HG03025 (cell line): ENCODE results near the gene SMAD5.

Source experiments
- ATAC-seq: cut with Tn5 transposase; IDR thresholded peaks from one replicate; pipeline ENCODE4 v1.9.1; 2021; ENCODE audit warnings: mild to moderate bottlenecking, moderate library complexity; ENCODE audit not compliant: unreplicated experiment, low FRiP score

The SMAD5 gene

GRCh38 chr5:136132557-136133221 lies at the start of gene SMAD5:
Gene SMAD5 (plus strand): TSS chr5:136132845. CDS start chr5:136153761, 20,916 bp downstream.
- peak; percentile 88 for ATAC-seq

- no peak for ATAC-seq
These were observed 47.9 kb upstream of the SMAD5 start for GRCh38 chr5:136084698-136085097.

- no peak for ATAC-seq
These were observed 45.7 kb upstream of the SMAD5 start for GRCh38 chr5:136086783-136087566.

- ATAC-seq: no peak
These were observed 44.4 kb upstream of the SMAD5 start for GRCh38 chr5:136087961-136088871.

- ATAC-seq: no peak
These were observed 42.9 kb upstream of the SMAD5 start for GRCh38 chr5:136089791-136090190.

GRCh38 chr5:136090319-136090718 lies 42.3 kb upstream of the SMAD5 start:
- ATAC-seq: no peak

- ATAC-seq: no peak
These were observed 38.3 kb upstream of the SMAD5 start for GRCh38 chr5:136094189-136094912.

GRCh38 chr5:136094913-136095641 lies 37.6 kb upstream of the SMAD5 start:
- no peak for ATAC-seq

- no peak for ATAC-seq
These were observed 34.5 kb upstream of the SMAD5 start for GRCh38 chr5:136098176-136098575.

GRCh38 chr5:136099870-136100269 lies 32.8 kb upstream of the SMAD5 start:
- no peak for ATAC-seq

GRCh38 chr5:136101884-136102283 lies 30.8 kb upstream of the SMAD5 start:
- no peak for ATAC-seq

- ATAC-seq: no peak
These were observed 29.5 kb upstream of the SMAD5 start for GRCh38 chr5:136103118-136103517.

GRCh38 chr5:136104306-136104965 lies 28.2 kb upstream of the SMAD5 start:
- ATAC-seq: no peak

- no peak for ATAC-seq
These were observed 26.2 kb upstream of the SMAD5 start for GRCh38 chr5:136106351-136107031.

- ATAC-seq: no peak
These were observed 24.4 kb upstream of the SMAD5 start for GRCh38 chr5:136108180-136108611.

GRCh38 chr5:136108766-136109165 lies 23.9 kb upstream of the SMAD5 start:
- no peak for ATAC-seq

GRCh38 chr5:136109453-136110135 lies 23.1 kb upstream of the SMAD5 start:
- ATAC-seq: no peak

GRCh38 chr5:136113606-136114005 lies 19.0 kb upstream of the SMAD5 start:
- no peak for ATAC-seq
